Body of pancreas (tissue), 4 donors: Measurements from ENCODE around the gene RC3H2.

Experiments used
- CTCF ChIP-seq, 7 experiments: fragments of 450-650 bp in 4 of 7; fragments of 200-600 bp in 3 of 7; sonication (generic) in 3 of 7; IDR thresholded peaks; one replicate each; pipeline ENCODE4 v1.5.1; 2016 to 2019; ENCODE audit warnings: antibody characterized with exemption in 7 of 7
- POLR2A ChIP-seq, 3 donors: fragments of 450-650 bp; IDR thresholded peaks; one replicate each; pipeline ENCODE4 v1.6.1; 2016; ENCODE audit warnings: antibody characterized with exemption in 3 of 3, mild to moderate bottlenecking in 2 of 3

GRCh38 chr9:122815544-122815943 lies 89.6 kb downstream of the RC3H2 start:
- TF ChIP-seq CTCF (IDR thresholded peaks at IDR 0.05), result no peak
- no peak for TF ChIP-seq POLR2A (IDR thresholded peaks at IDR 0.05)
